ENCODE results near the gene C19orf12. TPM values are rescaled to one million over a fixed set of nuclear protein-coding genes. Genes with fewer than 3 reads are reported as not detected.

Gene C19orf12
- total and polyA plus RNA-seq, 12 donors: 20.0 to 68.5 (median 43.1) TPM

DNA sequence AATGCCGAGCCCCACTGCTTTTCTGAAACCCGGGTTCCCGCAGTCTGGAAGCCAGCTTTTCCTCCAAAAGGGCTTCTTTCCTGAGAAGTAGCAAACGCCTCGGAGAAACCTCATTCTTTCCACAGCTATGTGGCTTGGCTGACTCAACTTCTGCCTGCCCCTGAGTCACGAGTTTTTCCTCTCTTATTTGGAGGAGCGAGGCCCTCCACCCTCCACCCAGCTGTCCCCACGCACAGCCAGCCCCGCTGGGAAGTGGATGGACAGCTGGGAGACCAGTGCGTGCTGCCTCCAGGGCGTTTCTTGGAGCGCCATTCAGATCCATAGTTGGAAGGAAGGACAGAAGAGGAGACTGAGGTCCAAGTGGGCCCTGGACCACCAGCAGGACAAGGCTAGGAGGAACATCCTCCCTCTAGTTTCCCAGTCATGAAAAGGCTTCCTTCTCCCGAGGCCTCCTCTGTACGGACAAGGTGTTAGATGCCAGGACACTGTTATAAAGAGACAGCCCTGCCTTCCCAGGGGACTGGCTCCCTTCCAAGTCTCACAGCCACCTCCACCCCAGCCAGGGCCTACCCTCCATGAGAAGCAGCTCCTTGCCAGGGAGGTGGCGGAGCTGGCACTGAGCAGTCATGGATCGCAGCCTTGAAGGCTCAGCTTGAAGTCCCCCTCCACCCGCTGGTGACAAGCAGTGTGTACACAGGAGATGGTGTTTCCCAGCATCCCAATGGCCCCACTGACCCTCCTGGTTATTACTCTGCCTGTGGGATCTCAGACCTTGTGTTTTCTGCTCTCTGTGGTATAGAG, 52.3 kb downstream of the C19orf12 start:
- peak; percentile 42 to 87 (median 71) for DNase-seq
- peaks cover 18 to 39% of the 10 kb centered on the region in 2 donors for H3K4me1 ChIP-seq (replicated peaks in 1 of 2)
- intact Hi-C loops (cut with DNase I): no loop called here

DNA sequence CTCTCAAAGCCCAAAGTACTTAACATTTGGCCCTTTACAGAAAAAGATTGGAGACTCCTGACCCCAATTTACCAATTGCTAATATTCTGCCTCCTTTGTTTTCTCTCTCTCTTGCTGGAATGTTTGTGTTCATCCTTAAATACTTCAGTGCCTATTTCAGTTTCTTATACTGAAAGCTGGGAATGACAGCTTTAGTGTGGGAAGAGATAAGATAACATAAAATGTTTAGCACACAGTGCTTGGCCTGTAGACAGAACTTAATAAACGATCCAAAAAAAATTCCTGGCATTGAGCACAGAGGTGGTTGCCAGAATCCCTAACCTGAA, 52.8 kb downstream of the C19orf12 start:
- H3K4me1 ChIP-seq (replicated peaks in 1 of 2): peaks cover 18 to 36% of the 10 kb centered on the region in 2 donors
- no peak for DNase-seq
- H3K36me3 ChIP-seq (replicated peaks in 1 of 2): no peaks in the 10 kb centered on the region
- intact Hi-C loops (cut with DNase I): no loop called here
- 9 to 21% (median 11%) methylated on average over 1 of the region's 1 CpG for WGBS, 4 donors
- H3K27ac ChIP-seq: peak overlapping the region in 3 of 5 donors; percentile 23 to 86 (median 74)
- H3K9me3 ChIP-seq (replicated peaks in 1 of 3): no peaks in the 10 kb centered on the region
- H3K4me3 ChIP-seq: no peak overlapping the region
- H3K27me3 ChIP-seq: no peaks in the 10 kb centered on the region
- TF ChIP-seq POLR2A (IDR thresholded peaks at IDR 0.05): no peak
- TF ChIP-seq, protein P1, sequence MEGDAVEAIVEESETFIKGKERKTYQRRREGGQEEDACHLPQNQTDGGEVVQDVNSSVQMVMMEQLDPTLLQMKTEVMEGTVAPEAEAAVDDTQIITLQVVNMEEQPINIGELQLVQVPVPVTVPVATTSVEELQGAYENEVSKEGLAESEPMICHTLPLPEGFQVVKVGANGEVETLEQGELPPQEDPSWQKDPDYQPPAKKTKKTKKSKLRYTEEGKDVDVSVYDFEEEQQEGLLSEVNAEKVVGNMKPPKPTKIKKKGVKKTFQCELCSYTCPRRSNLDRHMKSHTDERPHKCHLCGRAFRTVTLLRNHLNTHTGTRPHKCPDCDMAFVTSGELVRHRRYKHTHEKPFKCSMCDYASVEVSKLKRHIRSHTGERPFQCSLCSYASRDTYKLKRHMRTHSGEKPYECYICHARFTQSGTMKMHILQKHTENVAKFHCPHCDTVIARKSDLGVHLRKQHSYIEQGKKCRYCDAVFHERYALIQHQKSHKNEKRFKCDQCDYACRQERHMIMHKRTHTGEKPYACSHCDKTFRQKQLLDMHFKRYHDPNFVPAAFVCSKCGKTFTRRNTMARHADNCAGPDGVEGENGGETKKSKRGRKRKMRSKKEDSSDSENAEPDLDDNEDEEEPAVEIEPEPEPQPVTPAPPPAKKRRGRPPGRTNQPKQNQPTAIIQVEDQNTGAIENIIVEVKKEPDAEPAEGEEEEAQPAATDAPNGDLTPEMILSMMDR (IDR thresholded peaks at IDR 0.05): no peak

More for the DNA sequence above, 52.3 kb downstream of the C19orf12 start:
- Histone ChIP-seq H3K9me3 (replicated peaks in 1 of 3) (no peaks in the 10 kb centered on the region), H3K27ac (peak overlapping the region in 3 of 5 donors; percentile 23 to 86 (median 74)), H3K27me3 (no peaks in the 10 kb centered on the region), H3K4me3 (no peak overlapping the region), H3K36me3 (replicated peaks in 1 of 2) (no peaks in the 10 kb centered on the region)
- WGBS, 4 donors: 48 to 53% (median 49%) methylated on average over 15 to 17 of the region's 17 CpGs
- TF ChIP-seq, protein P1 (IDR thresholded peaks at IDR 0.05): no peak
- no peak for TF ChIP-seq POLR2A (IDR thresholded peaks at IDR 0.05)

DNA sequence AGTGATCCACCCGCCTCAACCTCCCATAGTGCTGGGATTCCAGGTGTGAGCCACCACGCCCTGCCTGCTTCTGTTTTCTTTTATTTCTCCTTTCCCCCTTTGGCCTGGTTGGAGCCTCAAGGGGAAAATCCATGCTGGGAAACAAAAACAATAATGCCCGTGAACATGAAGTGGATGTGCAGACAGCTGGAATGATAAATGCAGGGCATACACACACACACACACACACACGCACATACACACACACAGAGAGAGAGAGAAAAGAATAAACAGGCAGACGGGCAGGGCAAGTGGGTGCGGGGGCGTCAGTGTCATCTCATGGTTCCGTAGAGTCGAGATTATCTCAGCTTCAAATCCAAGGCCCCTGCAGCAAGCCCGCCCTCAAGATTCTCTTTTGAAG, 54.2 kb downstream of the C19orf12 start:
- H3K27me3 ChIP-seq: no peaks in the 10 kb centered on the region
- intact Hi-C loops (cut with DNase I): no loop called here
- no peak overlapping the region for H3K27ac ChIP-seq
- TF ChIP-seq POLR2A (IDR thresholded peaks at IDR 0.05): no peak
- 39 to 51% (median 44%) methylated on average over 10 of the region's 10 CpGs for WGBS, 4 donors
- H3K4me3 ChIP-seq: no peak overlapping the region
- no peaks in the 10 kb centered on the region for H3K9me3 ChIP-seq (replicated peaks in 1 of 3)
- no peaks in the 10 kb centered on the region for H3K36me3 ChIP-seq (replicated peaks in 1 of 2)
- DNase-seq: no peak
- peaks cover 8 to 23% of the 10 kb centered on the region in 2 donors for H3K4me1 ChIP-seq (replicated peaks in 1 of 2)

DNA sequence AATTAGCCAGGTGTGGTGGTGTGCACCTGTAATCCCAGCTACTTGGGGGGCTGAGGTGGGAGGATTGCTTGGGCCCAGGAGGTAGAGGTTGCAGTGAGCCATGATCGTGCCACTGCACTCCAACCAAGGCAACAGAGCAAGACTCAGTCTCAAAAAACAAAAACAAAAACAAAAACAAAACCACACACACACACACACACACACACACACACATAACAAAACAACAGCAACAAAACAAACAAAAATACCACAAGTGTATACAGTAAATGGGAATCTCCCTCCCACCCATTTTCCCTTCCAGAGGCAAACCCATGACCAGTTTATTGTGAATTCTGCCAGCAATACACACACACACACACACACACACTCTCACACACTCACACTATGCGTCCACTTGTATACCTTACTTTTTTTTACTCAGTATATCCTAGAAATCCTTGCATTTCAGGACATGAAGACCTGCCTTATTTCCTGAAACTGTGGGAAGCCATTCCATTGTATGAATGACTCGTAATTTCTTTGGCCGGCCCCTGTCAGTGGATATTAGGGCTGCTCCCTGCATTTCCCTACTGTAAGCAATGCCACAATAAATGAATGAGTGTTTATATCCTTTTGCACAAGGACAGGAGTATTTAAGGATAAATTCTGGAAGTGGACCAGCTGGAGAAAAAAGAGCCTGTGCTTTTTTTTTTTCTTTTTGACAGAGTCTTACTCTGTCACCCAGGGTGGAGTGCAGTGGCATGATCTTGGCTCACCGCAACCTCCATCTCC, 56.7 kb downstream of the C19orf12 start:
- intact Hi-C loops (cut with DNase I): no loop called here
- Histone ChIP-seq H3K4me1 (replicated peaks in 1 of 2) (peaks cover 5 to 16% of the 10 kb centered on the region in 2 donors), H3K4me3 (no peak overlapping the region), H3K27me3 (peaks cover 8% of the 10 kb centered on the region), H3K9me3 (replicated peaks in 1 of 3) (peaks cover 0 to 5% (median 0%) of the 10 kb centered on the region in 3 donors), H3K27ac (no peak overlapping the region), H3K36me3 (replicated peaks in 1 of 2) (no peaks in the 10 kb centered on the region)
- no peak for DNase-seq
- WGBS, 4 donors: 70 to 80% (median 76%) methylated on average over 5 of the region's 5 CpGs
- TF ChIP-seq, protein P1 (IDR thresholded peaks at IDR 0.05): no peak
- TF ChIP-seq POLR2A (IDR thresholded peaks at IDR 0.05): no peak

All from adrenal gland (tissue), 12 donors.